GM04503 (cell line): ENCODE data around the gene COL25A1.
A peak's percentile ranks its signal among the peaks of the same experiment; 100 is the strongest.
"Not testable (repeated sequence)": the region's sequence is repeated elsewhere in the genome, so short reads cannot be mapped to it uniquely, and the experiment has no call there.

Experiments
- DNase-seq: peaks from one replicate; pipeline ENCODE4 v3.0.0-alpha.2; 2012; ENCODE audit warnings: low read depth

The COL25A1 gene

DNA sequence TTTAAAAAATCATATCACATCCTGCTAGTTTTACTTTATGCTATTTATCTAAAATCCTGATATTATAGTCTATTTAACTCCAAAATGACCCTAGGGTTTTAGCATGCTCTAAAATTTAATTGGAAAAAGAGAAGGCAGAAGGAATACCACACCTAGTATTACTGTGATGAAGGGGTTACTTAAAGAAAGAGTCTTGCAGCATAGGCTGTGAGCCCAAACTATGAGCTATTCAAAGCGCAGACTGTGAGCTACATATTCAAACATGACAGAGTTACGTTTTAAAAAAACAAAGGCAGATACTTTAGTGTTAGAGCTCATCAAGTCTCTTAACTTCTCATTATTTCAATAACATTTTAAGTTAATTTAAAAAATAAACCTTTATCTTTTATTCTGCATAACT lies 291.9 kb downstream of the COL25A1 start:
- no peak for DNase-seq

DNA sequence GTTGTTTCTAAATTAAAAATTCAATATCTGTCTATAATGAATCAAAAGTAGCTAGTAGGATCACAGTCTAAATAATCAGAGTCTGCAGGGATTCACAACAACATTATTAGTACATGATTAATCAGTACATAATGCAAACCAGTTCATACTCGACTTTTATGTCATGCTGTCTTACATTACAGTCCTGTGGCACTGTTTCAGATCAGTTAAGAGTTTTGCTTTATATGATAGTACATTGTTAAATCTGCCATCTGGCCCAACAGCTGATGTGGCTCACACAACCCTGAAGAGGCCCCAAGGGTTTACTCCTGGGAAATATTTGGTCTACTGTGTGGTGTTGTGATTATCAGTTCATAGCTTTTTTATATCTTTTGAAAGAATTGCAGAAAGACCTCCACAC lies 292.5 kb downstream of the COL25A1 start:
- peak; percentile 6 for DNase-seq

DNA sequence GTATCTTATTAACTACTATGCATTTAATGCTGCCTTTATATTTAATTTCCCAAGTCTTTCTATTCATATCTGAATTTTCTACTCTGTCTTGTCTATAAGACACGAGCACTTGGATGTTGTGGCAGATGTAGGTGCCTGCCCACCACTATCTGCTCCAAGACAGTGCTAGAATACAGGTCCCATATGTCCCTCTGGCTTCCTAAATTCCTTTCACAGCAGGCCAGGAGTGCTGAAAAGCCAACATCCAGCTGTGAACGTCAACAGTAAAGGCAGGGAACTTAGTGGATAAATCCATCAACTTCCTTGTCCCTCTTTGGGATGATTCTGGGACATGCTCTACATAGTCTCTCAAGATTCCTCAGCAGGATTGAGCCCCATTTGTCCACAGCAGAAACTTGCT lies 294.5 kb downstream of the COL25A1 start:
- DNase-seq = no peak

DNA sequence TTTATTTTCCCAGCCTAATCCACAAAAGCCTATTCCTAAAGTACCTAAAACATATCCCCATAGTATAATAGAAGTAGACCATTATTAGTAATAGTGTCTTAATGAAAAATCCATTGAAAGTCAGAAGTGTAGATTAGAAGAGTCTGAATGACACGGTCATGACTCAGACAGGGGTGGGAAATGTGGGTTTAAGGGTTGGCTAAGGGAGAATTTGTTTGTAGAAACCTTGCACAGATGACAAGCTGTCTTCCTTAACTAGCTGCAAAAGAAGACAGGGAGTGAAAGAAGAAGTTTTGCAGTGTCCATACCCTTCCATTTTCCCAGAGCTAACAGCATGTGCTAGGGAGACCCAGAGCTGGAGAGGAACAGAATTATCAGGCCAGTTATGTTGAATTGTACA lies 296.9 kb downstream of the COL25A1 start:
- no peak for DNase-seq

DNA sequence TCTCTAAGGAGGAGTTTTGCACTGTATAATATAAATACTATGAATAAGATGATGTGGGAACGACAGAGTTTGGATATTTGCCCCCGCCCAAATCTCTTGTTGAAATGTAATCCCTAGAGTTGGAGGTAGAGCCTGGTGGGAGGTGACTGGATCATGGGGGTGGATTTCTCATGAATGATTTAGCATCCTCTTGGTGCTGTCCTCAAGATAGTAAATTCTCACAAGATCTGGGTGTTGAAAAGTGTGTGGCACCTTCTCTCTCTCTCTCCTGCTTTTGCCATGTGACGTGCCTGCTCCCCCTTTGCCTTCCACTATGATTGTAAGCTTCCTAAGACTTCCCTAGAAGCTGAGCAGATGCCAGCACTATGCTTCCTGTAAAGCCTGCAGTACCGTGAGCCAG lies 298.0 kb downstream of the COL25A1 start:
- DNase-seq = no peak

DNA sequence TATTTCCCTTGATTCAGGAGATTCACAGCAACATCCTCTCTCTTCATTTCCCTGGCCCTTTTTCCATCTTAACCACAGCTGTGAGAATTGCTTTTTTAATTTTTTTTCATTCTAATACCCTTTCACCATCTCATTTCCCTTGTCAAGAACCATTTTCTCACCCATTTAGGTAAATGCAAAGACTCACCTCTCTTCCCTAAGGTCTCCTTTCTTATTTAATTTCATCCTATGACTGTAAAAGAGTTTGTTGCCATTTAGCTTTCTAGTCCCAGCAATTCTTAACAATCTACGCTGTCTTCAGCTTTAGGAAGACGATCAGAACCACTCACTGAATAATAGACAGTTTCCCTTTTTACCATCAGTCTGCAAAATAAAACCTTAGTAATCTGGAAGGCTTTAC lies 298.5 kb downstream of the COL25A1 start:
- DNase-seq = no peak

DNA sequence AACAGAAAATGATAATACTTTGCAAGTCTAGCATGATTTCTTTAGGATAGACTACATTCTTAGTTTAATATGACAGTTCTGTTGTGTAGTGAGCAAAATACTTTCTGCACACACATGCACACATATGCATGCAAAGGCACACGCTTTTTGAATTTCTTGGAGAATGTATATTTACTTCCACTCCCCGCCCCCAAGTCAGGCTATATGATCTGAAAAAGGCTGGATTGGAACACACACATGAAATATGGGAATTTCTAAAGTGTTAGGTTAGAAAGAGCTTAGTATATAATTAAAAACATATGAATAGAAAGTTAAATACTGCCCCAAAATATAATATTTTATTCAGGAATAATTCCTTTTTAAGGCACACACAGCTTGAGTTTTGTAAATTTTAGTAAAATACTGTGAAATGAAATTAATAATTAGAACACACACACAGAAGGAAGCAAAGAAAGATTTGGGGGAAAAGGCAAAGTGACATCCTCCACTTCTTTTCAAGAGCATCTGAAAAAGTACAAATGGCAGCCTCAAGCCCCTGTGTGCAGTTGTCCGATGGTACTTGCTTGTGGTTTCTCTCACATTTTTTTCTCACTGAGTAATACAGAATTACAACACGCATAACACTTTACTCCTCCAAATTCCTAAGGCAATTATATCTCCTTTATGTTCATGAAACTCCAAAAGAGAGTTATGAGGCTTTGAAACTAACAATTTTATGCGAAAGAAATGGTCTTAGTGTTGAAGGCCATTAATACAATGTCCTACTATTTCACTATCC lies 310.7 kb downstream of the COL25A1 start:
- peak; percentile 28 for DNase-seq

DNA sequence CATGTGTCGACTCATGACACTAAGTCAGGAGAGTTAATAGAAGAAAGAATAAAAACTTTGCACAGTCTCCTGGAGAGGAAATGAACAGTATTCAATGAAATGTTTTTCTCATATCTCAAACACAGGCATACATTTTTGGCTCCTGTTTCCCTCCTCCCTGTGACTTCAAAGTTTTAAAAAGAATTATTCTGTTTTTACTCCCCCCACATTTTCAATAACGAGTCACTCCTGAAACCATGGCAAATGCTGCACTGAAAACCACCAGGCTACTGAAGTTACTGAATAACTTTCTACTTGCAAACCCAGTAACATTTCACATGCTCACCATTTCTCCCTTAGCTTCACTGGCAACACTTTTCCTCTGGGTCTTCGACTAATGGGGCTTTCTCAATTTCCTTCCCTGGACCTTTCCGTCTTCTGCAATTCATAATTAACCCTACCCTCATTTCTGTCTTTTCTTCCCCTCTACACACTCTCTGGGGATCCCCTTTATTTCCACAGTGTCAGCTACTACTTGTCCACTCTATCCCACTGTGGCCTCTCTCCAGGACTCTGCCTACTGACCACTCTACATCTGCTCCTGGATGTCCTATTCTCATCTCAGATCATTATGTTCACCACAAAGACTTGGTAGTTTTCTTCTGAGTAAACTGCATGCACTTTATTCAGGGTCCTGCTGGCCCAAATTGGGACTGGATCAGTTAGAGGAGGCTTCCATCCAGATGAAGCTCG lies 313.8 kb downstream of the COL25A1 start:
- DNase-seq = no peak

DNA sequence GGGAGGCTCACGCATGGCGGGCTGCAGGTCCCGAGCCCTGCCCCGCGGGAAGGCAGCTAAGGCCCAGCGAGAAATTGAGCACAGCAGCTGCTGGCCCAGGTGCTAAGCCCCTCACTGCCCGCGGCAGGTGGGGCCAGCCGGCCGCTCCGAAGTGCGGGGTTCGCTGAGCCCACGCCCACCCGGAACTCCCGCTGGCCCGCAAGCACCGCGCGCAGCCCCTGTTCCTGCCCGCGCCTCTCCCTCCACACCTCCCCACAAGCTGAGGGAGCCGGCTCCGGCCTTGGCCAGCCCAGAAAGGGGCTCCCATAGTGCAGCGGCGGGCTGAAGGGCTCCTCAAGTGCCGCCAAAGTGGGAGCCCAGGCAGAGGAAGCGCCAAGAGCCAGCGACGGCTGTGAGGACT lies 318.0 kb downstream of the COL25A1 start:
- not testable (repeated sequence) for DNase-seq

DNA sequence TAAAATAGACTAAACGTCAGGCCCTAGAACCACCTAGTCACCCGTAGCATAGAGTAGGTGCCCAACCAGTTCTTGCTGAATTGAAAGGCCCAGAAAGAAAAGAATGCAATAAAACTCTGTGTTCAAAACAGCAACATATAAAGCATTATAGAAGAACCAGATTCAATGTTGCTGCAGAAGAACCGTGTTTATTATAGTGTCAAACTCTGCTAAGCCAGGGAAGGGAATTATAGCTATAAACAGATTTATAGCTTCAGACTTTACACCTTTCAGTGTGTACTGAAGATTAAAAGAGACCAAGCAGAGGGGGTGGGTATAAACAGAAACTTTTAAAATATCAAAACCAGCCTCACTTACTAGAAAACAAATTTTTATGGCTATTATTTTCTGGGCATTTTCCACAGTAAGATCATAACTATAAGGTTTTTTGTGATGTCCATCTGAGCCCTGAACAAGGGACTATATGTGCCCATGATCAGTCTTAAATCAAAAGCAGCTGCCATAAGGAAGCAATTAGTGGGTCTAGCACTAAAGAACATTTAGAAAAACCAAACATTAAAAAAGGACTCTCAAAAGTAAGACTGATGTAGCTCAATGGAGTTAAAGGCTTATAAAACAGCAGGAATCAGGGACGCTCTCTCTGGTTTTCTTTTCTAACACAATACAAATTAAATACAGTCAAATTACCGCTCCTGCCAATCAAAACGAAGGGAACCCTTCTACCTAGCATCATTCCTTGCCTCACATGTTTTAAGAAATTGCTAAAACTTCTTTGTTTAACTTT lies 319.9 kb downstream of the COL25A1 start:
- DNase-seq = no peak

DNA sequence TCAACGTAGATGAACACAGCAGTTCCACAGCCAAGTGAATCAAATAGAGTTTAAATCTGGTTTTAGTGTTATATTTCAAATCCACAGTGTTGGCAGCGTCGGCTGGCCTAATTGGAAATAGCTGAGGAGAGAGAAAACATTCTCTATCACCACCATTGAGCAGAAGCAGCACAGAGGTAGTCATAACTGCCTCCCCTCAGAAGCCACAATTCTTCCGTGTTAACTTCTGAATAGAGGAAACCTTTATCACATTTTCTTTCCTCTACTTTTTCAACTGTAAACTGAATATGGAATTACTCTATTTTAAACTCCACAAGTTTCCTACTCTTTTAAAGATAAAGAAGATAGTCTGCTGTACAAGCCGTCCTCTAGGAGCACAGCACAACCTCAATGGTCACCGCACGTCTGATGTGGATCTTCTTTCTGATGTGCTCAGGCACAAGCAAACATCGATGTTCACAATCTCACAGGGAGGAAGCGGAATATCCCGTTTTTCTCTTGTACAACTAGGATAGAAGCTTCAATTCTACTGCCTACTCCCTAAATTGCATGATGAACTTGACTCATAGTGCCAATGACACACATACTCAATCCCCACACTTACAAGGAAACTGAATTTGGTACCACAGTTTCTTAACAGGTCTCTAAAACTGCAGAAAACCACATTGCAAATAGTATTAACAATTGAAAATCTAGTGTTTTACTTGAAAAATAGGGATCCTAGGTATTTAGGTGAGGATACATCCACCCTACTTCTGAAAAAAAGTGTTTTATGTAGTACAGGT lies 321.8 kb downstream of the COL25A1 start:
- no peak for DNase-seq

DNA sequence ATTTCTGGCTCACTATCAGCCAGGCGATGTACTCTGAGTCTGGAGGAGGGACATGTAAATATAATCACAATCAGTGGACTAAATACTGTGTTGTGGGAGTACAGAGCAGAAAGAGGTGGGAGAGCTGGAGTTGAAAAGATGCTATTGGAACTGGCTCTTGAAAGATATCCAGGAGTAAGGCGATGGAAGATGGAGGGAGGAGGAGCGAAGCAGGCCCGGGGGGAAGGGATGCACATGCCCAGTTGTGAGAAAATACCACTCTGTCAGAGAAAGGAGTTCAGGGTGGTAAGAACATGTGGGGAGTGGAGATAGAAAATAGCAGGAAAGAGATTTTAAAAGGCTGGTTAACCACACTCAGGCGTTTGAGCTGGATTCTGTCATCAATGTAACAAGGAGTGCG lies 322.7 kb downstream of the COL25A1 start:
- DNase-seq = no peak

DNA sequence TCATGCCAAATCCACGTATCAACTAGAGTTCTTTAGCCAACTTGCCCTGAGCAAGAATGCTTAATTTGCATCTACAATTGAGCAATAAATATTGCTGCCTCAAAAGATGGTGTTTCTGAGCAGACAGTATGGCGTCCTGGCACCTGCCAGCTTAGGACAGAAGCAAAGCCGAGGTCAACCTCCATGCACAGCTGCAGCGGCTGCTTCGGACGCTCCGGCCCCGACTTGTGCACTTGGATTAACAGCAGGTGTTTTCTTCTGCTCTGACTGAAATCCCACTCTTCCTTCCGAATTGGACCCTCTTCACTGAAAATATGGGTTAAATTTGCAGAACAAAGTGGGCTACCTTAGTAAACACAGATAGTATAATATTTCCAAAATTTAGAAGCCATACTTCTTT lies 324.4 kb downstream of the COL25A1 start:
- no peak for DNase-seq

DNA sequence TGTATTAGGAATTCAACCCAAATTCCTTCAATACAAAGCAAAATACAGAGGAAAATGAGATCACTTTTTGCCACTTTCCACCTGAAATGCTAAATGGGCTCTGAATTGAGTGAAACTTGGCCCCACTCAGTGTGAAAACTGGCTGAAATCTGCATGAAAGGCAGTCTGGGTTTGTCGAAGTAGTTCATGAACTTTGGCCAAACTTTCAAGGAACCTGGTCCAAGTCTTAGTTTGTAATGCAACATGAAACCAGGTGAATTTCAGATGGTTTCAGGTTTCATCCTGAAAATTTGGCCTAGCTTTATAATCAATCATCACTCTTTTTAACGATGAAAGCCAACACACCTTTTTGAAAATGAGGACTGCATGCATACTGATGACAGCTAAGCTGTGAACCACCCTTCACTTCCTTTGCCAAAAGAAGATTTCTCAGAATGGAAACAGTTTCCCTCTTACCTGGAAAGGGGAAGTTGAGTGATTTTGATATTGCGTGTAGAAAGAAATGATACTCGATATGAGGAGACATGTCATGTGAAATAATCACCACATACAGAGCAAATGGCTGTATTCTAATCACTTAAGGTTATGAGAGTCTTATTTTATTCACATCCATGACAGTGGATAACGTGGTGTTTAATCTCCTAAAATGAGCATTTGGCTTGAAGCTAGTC lies 329.7 kb downstream of the COL25A1 start:
- no peak for DNase-seq

DNA sequence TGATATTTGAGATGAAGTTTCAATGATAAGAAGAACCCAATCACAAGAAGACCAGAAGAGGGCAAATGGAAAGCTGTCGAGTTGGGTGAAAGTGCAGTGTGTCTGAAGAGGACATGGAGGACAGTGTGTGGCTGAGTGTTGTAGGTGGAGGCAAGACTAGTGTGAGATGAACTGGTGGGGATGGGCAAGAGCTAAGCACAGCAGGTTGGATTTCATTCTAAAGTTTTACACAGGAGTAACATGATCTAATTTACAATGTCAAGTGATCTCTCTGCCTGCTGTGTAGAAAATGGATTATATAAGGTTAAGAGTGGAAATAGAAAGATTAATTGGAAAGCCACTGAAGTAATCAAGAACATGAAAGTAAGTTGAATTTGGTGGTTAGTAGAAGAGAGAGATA lies 331.0 kb downstream of the COL25A1 start:
- DNase-seq = no peak

DNA sequence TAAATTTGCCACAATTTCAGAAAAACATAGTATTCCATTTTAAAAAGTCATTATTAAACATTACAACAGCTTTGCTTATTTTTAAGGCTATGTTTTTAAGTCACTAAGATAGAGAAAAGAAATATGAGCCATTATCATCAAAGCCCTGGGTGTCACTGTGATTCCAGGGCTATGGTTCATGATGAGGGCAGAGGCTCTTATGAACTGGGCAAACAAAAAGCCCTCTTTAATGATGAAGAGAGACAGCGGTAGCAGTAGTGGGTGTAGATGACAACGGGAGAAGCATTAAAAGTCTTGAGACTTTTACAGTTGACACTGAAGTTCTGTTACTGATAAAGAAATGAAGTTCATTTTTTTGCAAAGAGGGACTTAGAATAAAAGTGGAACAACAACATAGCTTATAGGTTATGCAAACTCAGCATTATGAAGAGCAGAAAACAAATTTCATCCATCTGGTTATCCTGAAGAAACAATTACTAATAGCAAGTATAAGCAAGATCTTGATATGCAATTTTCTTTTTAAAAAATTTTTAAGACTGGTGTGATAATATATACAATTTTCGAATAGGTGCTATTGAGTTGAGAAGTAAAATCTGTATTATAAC lies 336.9 kb downstream of the COL25A1 start:
- no peak for DNase-seq

DNA sequence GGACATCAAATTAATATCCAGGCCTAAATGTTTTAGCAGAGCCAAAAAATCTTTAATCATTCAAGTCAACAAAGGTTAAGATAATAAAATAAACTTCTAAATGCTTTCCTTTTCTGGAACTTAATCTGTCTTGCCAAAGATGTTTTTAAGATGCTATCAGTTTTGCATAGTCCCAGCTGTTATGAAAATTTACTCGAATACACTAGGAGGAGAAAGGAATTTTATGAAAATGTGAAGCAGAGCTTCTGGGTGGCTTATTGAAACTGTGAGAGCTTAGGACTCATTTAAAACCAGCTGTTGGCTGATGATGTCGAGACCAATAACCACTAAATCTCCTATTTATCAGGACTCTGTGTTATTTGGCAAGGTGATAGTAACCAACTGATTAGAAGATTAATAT lies 337.4 kb downstream of the COL25A1 start:
- DNase-seq = no peak

DNA sequence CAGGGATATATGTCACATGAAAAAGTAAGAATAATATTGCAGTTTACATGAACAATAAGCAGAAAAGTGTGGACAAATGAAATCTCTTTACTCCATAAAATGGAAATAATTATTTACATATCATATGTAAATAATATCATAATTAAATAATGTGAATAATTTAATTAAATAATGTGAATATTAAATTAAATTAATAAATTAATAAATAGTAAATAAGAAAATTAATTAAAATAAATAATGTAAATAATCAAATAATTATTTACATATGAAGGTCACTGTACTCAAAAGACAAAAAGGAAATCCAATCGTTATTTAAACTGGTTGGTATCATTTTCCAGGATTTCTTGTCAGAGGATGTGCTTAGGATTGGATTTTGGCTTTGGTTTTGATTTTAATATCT lies 338.5 kb downstream of the COL25A1 start:
- DNase-seq = no peak

DNA sequence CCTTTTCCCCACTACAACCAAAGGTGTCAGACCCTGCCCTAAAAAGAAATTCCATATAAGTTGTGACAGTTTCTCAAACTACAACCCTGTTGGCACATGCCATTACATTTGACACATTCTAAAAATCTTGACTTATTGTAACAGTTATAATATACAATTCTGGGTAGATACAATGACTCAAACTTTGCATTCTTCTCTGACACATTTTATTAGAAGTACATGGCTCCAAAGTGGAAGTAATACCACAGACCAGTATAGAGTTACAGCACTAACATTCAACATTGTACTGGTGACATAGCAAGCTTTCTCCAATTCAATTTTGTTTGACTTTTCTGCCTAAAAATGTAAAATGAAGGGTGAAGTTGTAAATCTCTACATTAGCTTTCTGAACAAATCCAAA lies 343.0 kb downstream of the COL25A1 start:
- DNase-seq = no peak

DNA sequence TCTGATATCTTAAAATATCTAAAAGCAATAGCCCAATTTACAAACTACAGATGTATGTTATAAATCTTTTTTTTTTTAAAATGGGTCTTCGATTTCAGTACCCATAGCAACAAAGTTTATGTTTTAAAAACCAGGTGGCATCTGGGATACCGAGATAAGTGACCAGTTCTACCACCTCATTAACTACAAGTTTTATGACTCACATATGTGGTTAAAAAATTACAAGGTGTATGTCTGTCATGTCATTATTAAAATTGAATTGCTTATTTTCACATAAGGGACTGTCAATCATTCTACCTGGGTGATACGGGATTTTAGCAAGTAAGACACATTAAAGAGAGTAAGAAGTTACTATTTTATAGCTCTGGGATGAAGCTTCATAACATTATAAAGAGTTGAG lies 347.6 kb downstream of the COL25A1 start:
- DNase-seq = no peak

DNA sequence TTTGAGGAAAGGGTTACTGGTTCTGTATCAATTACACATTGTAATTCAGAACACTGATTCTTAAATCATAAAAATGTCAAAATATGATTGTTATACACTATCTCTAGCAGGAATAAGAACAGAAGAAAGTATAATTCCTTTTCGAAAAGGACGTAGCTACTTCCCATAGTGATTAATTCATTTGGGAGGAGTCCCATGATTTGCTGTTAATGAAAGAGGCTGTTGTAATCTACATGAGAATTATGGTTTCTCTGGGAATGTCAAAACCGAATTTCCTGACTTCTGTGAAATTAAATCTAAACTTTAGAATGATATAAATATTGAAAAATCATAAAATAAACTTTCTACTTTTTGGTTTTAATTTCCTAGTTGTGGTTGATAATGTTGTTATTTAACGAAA lies 348.5 kb downstream of the COL25A1 start:
- DNase-seq = no peak
